ENCODE results near the gene TRIM36.
A peak's percentile ranks its signal among the peaks of the same experiment; 100 is the strongest.

TRIM36 gene, protein sequence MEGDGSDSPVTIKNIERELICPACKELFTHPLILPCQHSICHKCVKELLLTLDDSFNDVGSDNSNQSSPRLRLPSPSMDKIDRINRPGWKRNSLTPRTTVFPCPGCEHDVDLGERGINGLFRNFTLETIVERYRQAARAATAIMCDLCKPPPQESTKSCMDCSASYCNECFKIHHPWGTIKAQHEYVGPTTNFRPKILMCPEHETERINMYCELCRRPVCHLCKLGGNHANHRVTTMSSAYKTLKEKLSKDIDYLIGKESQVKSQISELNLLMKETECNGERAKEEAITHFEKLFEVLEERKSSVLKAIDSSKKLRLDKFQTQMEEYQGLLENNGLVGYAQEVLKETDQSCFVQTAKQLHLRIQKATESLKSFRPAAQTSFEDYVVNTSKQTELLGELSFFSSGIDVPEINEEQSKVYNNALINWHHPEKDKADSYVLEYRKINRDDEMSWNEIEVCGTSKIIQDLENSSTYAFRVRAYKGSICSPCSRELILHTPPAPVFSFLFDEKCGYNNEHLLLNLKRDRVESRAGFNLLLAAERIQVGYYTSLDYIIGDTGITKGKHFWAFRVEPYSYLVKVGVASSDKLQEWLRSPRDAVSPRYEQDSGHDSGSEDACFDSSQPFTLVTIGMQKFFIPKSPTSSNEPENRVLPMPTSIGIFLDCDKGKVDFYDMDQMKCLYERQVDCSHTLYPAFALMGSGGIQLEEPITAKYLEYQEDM

DNA sequence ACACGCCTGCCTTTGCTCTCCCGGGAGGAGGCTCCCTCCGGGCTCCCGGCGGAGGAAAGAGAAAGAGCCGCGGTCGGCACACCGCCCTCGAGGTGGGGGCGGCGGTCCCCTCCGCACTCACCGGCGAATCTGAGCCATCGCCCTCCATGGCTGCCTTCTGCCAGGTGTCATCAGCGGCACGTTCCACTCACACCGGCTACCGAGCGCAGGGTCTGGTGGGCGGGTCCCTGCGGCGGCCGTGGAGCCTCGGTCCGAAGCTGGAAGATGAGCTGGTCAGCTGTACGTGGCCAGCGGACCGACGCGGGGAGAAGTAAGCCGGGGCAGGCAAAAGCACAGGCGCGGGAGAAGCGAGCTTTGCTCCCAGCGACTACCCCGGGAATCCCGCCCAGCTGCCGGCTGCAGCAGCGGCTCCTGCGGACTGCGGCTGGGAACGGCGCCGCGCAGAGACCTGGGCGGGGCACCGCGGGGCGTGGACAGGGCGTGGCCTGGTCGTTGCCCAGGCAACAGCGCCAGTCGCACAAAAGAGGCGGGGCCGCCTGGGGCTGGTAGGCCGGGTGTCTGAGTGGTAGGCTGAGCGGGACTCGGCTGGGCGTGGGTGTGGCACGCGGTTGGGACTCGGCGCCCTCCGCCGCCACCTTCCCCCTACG is at the start of gene TRIM36:
Gene TRIM36 (minus strand): TSS at position 422 of the 647 bp plus-strand sequence. CDS start 274 bp downstream, at position 148.
- DNase-seq (ENCODE audit: low read depth in 4 of 4, low spot score in 1 of 4) = peak; percentile 69 to 91 (median 84)

DNA sequence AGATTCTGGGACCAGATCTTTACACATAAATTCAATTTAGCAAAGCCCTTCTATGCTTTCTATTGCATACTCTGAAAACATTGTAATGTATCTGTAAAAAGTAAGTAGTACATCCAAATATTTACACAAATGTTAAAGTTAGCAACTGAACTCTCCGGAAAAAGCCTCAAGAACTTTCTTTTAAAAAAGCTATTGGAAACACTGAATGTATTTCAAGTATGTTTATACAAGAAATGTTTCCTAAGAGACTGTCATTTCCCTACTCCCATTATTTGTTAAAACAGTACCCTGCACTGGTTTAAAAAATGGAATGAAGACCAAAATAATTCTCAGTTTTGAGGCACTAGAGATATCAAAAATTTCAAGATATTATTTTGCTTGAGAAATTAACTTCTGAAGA is 44.8 kb upstream of the TRIM36 start:
- no peak for DNase-seq (ENCODE audit: low read depth in 4 of 4, low spot score in 1 of 4)

DNA sequence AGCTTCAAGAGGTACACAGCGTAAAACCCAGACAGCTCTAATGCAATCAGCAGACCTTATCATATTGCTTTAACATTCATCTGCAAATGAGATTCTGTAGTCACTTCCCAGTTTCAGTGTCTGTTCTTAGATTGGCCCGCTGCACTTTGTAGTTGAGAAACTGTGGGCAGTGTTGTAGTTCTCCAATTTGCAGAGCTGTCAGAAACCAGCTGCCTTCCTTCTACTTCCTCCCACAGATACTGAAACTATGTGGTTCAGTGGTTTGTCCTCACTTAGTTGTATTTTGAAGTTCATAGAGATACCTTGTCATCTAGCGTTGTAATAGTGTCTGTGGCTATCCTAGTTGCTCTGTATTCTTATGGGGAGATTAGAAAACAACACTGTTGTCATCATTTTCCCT is 39.6 kb upstream of the TRIM36 start:
- peak in 3 of 4 experiments; percentile 6 to 15 (median 6) for DNase-seq (ENCODE audit: low read depth in 4 of 4, low spot score in 1 of 4)

DNA sequence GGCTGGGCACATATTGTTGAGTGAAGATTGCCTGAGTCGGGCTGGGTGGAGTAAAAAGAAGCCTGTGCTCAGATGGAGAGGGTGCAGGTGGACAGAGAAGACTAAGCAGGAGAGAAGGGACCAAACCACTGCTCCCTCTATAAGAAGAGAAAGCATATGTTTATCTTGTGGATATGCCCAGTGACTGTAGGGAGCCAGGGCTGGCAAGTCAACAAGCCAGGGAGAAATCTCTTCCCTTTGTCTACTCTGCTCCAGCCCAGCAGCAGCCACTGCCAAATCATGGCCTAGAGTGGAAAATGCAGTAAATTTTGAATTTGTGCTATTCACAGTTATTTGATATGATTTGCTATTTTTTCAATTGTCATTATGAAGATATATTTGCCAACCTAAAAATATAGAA is 33.2 kb upstream of the TRIM36 start:
- DNase-seq (ENCODE audit: low read depth in 4 of 4, low spot score in 1 of 4) = no peak

DNA sequence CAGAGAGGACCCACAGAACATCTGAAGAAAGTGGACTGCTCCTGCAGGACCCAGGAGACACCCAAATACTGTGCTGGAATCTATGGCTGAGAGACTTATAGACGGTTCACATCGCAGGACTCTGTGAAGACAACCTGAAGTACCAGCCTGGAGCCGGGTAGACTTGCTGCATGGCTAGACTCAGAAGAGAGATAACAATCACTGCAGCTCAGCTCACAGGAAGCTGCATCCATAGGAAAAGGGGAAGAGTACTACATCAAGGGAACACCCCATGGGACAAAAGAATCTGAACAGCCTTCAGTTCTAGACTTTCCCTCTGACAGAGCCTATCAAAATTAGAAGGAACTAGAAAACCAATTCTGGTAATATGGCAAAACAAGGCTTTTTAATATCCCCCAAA is 26.5 kb upstream of the TRIM36 start:
- no peak for DNase-seq (ENCODE audit: low read depth in 4 of 4, low spot score in 1 of 4)

DNA sequence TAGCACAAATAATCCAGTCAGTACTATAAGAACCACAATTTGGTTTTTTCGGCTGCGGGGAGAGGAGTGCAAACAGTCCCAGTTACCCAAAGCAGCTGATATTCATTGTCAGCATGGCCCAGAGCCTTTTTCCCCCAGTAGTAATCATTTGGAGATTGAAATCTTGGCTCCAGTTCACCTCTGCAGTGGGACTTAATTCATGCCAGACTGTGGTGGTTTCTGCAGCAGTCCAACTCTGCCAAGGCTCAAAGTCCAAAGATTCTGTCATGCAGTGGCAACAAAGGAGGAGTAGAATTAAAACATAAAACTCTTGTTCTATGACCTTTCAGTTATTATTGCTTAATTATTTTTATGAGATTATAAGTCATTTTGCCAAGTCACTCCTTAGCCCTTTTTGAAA is 25.0 kb upstream of the TRIM36 start:
- DNase-seq (ENCODE audit: low read depth in 4 of 4, low spot score in 1 of 4) = no peak

DNA sequence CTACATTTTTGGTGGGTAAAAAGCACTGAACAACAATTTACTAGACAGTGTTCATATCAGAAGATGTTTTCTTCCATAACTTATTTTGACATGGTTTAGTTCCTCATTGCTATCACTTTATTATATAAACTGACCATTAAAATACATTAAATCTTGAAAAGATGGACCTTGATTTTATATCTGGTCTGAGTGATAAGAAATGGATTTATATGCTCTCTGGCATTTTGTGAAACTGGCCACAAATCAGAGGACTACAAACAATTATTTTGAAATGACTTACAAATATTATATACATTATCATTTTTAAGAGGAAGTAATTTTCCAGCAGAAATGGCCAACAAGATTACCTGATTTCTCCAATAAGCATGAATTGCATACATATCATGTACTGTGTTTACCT is 23.6 kb upstream of the TRIM36 start:
- no peak for DNase-seq (ENCODE audit: low read depth in 4 of 4, low spot score in 1 of 4)

DNA sequence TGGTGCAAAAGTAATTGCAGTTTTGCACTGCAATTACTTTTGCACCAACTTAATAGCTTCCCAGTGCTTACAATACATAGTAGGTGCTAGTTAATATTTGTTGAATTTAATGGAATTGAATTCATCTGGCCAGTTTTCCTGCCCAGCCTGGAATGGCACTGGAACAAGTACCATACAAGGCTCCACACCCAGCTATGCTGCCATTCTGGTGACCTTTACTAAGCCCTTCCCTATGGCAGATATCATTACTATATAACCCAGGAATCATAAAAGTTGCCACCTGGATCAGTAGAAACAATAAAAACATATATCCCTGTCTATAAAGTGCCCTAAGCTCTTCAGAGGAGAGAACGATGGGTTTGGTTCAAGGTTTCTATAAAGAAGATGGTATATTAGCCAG is 22.4 kb upstream of the TRIM36 start:
- DNase-seq (ENCODE audit: low read depth in 4 of 4, low spot score in 1 of 4) = no peak

DNA sequence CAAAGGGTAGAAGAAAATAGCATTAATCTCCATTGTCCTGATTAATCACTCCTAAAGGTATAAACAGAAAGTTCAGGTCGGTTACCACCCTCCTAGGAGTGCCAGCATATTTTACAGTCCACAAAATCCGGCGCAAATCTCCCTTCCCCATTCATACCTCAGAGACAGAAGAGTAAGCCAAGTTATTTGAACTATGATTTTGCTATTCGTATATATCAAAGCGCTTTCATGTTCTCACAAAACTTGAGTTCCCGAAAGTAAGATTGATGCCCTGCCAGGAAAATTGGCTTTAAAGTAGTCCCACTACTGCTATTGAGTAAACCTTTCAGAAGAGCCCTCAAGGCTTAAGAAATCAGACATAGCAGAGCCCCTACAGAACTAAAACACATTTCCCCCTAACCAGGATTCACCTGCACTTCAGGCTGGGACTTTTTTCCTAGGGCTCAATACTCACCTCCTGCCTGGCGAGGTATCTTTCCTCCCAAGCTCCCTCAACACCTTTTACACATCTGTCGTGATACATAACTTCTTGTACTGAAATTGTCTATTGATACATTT is 21.8 kb upstream of the TRIM36 start:
- DNase-seq (ENCODE audit: low read depth in 4 of 4, low spot score in 1 of 4) = no peak

DNA sequence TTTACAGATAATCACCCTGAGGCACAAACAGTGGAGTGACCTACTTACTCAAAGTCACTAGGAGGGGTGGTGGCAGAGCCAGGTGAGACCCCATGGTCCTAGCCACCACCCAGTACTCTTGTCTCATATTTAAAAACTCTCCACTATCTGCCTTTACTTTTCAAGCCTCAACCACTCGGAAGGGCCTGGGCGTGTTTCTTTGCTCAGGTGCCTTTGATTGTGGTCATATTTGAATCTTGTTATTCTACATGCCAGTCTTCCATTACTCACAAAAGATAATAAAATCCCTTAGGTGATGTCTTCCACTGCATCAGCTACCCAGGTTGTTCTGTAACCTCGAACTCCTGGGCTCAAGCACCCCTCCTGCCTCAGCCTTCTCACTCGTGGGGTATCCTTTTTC is 20.7 kb upstream of the TRIM36 start:
- DNase-seq (ENCODE audit: low read depth in 4 of 4, low spot score in 1 of 4) = no peak

DNA sequence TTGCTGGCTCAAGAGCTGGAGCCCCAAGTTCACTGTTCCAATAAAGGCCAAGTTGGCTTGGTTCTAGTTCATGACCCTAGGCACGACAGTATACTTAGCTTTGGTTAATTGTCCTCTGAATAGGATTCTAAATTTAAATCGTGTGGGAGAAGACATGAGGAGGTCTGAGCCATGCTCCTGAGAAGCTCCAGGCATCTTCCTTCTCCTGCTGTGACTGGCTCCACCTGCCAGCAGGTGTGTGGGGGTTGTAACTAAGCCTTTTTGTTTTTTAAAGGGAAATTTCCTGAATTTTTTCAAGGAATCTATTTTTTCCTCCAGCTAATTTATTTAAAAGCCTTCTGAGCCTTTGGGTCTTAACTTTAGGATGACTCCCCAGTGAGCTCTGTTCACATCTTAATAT is 20.2 kb upstream of the TRIM36 start:
- no peak for DNase-seq (ENCODE audit: low read depth in 4 of 4, low spot score in 1 of 4)

DNA sequence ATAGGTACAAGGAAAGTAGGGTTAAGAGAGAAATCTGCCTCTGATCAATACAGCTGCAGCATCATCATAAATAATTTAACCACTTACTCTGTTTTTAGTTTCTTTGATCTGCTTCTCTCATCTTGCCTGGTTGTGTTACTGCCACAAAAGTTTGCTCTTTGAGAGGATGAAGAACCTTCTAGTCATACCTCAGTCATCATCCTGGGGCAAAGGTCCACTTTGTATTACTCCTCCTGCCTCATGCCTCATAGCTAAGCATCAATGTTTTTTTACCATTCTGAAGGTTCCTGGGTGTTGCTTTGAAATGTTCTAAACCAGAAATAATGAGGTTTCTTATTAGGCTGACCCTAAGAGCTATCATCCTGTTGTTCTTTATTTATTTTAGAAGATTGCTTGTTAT is 17.1 kb upstream of the TRIM36 start:
- DNase-seq (ENCODE audit: low read depth in 4 of 4, low spot score in 1 of 4) = no peak

DNA sequence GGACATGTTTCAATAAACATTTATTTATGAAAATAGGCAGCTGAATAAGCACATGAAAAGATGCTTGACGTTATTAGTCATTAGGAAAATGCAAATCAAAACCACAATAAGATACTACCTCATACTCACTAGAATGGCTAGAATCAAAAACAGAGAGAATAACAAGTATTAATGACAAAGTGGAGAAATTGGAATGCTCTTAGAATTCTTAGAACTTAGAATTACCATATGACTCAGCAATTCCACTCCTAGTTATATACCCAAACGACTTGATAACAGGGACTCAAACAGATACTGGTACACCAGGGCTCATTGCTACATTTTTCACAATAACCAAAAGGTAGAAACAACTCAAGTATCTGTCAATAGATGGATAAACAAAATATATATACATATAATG is 15.1 kb upstream of the TRIM36 start:
- DNase-seq (ENCODE audit: low read depth in 4 of 4, low spot score in 1 of 4) = no peak

DNA sequence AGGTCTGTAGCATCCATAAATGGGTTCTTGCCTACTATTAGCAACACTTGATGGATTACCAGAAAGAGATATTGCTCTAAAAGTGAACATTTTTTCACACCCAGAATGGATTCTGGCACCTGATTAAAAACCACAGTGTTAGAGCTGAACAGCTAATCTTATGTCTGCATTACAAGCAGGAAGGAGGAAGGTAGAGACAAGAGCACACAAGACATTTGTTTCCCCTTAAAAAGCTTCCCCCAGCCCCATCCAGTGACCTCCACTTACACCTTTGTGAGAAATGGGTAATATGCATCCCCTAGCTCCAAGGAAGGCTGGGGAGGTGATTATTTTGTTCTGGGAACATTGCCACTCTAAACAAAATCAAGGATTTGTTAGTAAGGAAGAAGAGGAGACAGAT is 12.0 kb upstream of the TRIM36 start:
- DNase-seq (ENCODE audit: low read depth in 4 of 4, low spot score in 1 of 4) = no peak

DNA sequence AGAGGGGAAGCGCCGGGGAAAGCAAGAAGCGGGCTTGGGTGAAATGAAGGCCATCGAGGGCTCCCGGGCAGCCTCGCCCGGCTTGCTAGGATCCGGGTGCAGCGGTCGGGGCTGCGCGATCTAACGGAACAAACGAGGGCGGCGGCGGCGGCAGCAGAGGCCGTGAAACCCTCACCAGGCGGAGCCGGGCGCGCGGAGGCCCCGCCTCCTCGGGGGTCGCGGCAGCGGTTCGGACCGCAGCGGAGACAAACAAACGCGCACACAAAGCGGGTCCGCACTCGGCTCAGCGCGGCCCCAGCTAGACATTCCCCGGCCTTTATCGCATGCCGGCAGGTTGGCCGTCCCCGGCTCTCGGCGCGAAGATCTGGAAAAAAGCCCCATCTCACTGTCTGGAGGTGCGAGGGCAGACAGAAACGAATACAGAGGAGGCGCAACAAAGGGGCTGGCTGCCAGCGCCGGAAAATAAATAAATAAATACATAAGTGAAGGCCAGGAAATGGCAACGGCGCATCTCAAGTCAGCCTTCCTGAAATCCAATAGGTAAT is 10.5 kb upstream of the TRIM36 start:
- DNase-seq (ENCODE audit: low read depth in 4 of 4, low spot score in 1 of 4) = no peak

DNA sequence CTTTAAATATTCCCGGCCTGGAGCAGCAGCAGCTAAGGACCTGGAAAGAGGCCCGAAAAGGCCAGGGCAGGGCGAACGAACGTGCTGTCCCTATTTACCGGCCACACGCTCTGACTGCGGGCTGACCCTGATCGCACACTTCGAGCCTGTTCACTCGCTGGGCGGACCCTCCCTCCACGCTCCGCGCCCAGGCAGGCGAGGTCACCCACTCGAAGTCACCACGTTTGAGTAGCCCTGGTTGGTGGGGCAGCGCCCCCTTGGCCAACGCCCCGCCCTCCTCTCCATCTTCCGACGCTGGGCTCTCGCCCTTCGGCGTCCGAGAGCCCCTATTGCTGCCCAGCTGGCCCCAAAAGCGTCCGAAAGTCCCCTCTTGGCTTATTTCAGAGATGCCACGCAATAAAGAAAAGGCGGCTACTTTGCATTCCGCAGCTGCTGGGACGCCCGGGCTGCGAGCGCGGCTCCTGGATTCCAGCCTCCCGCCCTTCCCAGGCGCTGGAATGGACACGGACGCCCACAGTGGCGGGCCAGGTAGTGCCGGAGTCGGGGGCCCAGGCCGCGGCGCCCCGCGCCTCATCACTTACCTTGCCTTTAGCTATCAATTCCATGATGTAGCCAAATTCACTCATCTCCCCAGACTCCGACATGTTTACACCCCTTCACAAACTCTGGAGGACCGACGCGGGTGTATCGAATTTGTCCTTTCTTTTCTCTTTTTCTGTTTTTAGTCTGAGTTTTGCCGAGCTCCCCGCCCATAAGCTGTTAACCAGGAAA is 9.9 kb upstream of the TRIM36 start:
- DNase-seq (ENCODE audit: low read depth in 4 of 4, low spot score in 1 of 4) = no peak

DNA sequence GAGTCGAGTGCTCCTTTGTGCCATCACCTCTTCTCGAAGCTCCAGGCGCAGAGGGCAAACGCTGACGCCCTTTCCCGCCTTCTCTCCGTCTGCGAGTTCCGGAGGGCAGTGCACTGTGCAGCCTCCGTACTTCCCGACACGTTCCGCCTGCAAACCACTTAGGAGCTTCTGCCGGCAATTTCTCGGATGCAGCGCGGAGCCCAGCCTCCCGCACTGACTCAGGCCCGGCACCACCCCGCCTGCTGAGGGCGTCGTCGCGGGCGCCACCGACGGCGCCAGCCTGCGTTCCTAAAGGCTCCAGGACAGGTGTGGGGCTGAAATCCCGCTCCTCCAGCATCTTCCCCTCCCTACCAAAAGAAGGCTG is 9.3 kb upstream of the TRIM36 start:
- DNase-seq (ENCODE audit: low read depth in 4 of 4, low spot score in 1 of 4) = no peak

DNA sequence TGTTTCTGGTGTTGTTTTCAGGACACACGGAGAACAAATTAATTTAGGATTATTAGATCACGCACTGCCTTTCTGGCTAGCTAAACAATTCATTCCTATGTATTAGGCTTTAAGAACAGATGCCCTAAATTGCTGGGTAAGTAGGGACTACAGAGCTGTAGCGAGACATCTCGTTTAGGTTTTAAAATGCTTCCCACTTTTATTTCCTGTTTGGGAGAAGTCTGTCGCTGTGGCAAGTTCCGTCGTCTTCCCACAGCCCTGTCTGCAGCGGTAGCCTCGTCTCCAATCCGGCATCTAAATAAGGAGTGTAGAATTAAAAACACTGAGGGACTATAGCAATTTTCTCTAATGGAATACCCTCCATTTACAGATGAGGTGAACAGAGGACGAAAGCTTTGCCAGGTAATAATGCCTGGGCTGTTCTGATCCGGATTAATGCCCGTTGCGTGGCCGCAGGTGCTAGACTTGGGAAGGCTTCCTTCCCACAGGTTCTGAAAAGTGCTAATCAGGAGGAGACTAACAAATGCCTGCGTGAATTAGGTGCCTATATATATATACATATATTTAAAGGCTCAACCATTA is 1.3 kb upstream of the TRIM36 start:
- DNase-seq (ENCODE audit: low read depth in 4 of 4, low spot score in 1 of 4) = no peak

DNA sequence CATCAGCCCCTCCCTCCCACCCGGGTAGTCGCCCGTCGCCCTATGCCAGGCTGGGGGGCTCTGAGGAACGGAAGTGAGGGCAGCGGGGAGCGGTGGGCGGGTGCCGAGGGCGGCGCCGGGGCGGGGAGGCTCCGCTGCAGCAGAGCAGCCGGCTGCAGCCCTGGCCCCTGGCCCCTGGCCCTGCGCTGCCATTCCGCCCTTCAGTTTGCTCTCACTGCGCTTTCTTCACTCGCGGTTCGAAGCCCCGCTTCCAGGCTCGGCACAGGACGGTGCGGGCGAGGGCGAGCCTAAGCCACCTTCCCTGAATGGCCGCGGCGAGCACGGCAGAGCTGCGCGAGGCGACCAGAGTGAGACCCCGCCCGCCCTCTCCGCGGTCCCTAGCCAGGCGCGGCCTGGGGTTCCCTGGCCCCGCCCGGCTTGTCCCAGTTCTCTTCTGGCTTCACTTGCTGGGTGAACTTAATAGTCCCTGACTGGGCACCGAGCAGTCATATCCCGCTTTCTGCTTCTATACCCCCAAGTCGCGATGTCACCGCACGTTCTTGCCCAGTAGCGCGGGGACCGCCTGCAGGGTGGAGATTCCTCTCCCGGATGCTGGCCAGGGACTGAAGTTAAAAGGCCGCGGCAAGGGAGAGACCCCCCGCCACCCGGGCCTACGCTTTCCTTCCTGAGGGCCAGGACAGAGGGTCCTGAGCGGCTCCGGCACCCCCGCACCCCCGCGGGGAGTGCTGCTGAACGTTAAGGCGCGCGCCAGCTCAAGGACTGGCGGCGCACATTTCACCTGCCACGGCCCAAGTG is 623 bp upstream of the TRIM36 start:
- DNase-seq (ENCODE audit: low read depth in 4 of 4, low spot score in 1 of 4) = no peak
